GM12878 (cell line): ENCODE measurements around the gene DPP3. TPM values are rescaled to one million over a fixed set of nuclear protein-coding genes. Genes with fewer than 3 reads are reported as not detected.

ENCODE experiments used
- BACH1 ChIP-seq: fragments of 450-650 bp; IDR thresholded peaks from 2 replicates; pipeline ENCODE4 v1.6.1; 2017; ENCODE audit warnings: mild to moderate bottlenecking, borderline replicate concordance
- BHLHE40 ChIP-seq, 2 experiments: fragments of 450-650 bp in 1 of 2; IDR thresholded peaks; 2 replicates each; pipeline ENCODE4 v1.6.1; 2011 to 2017; ENCODE audit warnings: low read depth in 2 of 2, borderline replicate concordance in 1 of 2, improper control_type of control experiment in 1 of 2, low read length in 1 of 2, mild to moderate bottlenecking in 1 of 2
- BRCA1 ChIP-seq: IDR thresholded peaks from 2 replicates; pipeline ENCODE4 v1.6.1; 2011; ENCODE audit warnings: low read depth, low read length, improper control_type of control experiment
- CUX1 ChIP-seq: IDR thresholded peaks from 2 replicates; pipeline ENCODE4 v1.6.1; 2012; ENCODE audit warnings: improper control_type of control experiment, low read depth, low read length; ENCODE audit not compliant: insufficient replicate concordance
- E4F1 ChIP-seq: fragments of 450-650 bp; IDR thresholded peaks from 2 replicates; pipeline ENCODE4 v1.6.1; 2018; ENCODE audit warnings: borderline replicate concordance, mild to moderate bottlenecking; ENCODE audit not compliant: partially characterized antibody
- EZH2 ChIP-seq: IDR thresholded peaks from 2 replicates; pipeline ENCODE4 v1.6.1; 2012; ENCODE audit warnings: low read depth, mild to moderate bottlenecking, control low read depth, inconsistent platforms, low read length, borderline replicate concordance; ENCODE audit not compliant: control insufficient read depth
- GATAD2B ChIP-seq: fragments of 450-650 bp; conservative IDR thresholded peaks from 2 replicates; pipeline ENCODE4 v1.6.1; 2017; ENCODE audit warnings: low read depth, mild to moderate bottlenecking, moderate library complexity
- JUNB ChIP-seq: IDR thresholded peaks from 2 replicates; pipeline ENCODE4 v1.6.1; 2016; ENCODE audit warnings: antibody characterized with exemption, mild to moderate bottlenecking
- MTA3 ChIP-seq: IDR thresholded peaks from 2 replicates; pipeline ENCODE4 v1.6.1; 2012; ENCODE audit warnings: low read length, inconsistent platforms, borderline replicate concordance
- POLR2AphosphoS5 ChIP-seq: IDR thresholded peaks from 2 replicates; pipeline ENCODE4 v1.6.1; 2011; ENCODE audit warnings: mild to moderate bottlenecking, low read length, inconsistent platforms
- RBBP5 ChIP-seq: fragments of 200-600 bp; sonication (generic); conservative IDR thresholded peaks from 2 replicates; pipeline ENCODE4 v1.6.1; 2016
- SIN3A ChIP-seq: IDR thresholded peaks from 2 replicates; pipeline ENCODE4 v1.6.1; 2012; ENCODE audit warnings: low read depth, low read length, improper control_type of control experiment
- SMAD5 ChIP-seq: IDR thresholded peaks from 2 replicates; pipeline ENCODE4 v1.6.1; 2016; ENCODE audit warnings: antibody characterized with exemption, low read depth
- SP1 ChIP-seq: IDR thresholded peaks from one replicate; pipeline ENCODE4 v1.6.1; 2011; ENCODE audit warnings: low read depth, low read length
- TCF3 ChIP-seq: IDR thresholded peaks from 2 replicates; pipeline ENCODE4 v1.6.1; 2012; ENCODE audit warnings: low read depth, mild to moderate bottlenecking, low read length, borderline replicate concordance; ENCODE audit not compliant: insufficient read depth
- YBX1 ChIP-seq: fragments of 450-650 bp; IDR thresholded peaks from 2 replicates; pipeline ENCODE4 v1.6.1; 2016; ENCODE audit warnings: antibody characterized with exemption
- polyA plus RNA-seq, 11 experiments: library from polyadenylated mRNA; depleted of rRNA in 4 of 11; unstranded in 6 of 11; stranded (reverse) in 5 of 11; fragments of >200 nt; fragmentation: Nextera tagmentation in 4 of 11; fragmentation: Illumina TruSeq in 1 of 11; extraction: Ambion mirVana in 4 of 11; extraction: Trizol in 1 of 11; gene quantifications; 1 replicate in 1 of 11; 2 replicates in 10 of 11; pipeline versions ENCODE4 v1.2.1 to v1.2.3, GENCODE V29; 2011 to 2016; ENCODE audit warnings: inconsistent platforms in 2 of 11, missing spikeins in 2 of 11, low read depth in 1 of 11
- total RNA-seq, 4 experiments: library from RNA; depleted of rRNA in 3 of 4; stranded (reverse); fragments of >200 nt in 3 of 4; fragmentation: Illumina TruSeq in 1 of 4; extraction: Trizol in 1 of 4; gene quantifications; 2 replicates each; pipeline versions ENCODE4 v1.2.1 to v1.2.3, GENCODE V29; 2013 to 2021
- TF ChIP-seq, protein P1 (sequence below): IDR thresholded peaks from 2 replicates; pipeline ENCODE4 v1.6.1; 2011; ENCODE audit warnings: low read depth, mild to moderate bottlenecking, low read length, moderate library complexity, borderline replicate concordance; ENCODE audit errors: extremely low read depth
- TF ChIP-seq, protein P2 (sequence below), 3 experiments: IDR thresholded peaks in 2 of 3; conservative IDR thresholded peaks in 1 of 3; 2 replicates each; pipeline ENCODE4 v1.5.1; 2011; ENCODE audit warnings: low read depth in 3 of 3, low read length in 3 of 3, mild to moderate bottlenecking in 3 of 3, control low read depth in 2 of 3, moderate library complexity in 2 of 3, inconsistent platforms in 1 of 3, mixed read lengths in 1 of 3; ENCODE audit not compliant: control insufficient read depth in 2 of 3, insufficient read depth in 1 of 3; ENCODE audit errors: extremely low read depth in 1 of 3

DPP3 gene
- total and polyA plus RNA-seq, 10 of the 15 experiments (the other 5 are each of a cell fraction or from before 2014, with no cell fraction given), result 6.0 to 117 (median 78.1) TPM

DNA sequence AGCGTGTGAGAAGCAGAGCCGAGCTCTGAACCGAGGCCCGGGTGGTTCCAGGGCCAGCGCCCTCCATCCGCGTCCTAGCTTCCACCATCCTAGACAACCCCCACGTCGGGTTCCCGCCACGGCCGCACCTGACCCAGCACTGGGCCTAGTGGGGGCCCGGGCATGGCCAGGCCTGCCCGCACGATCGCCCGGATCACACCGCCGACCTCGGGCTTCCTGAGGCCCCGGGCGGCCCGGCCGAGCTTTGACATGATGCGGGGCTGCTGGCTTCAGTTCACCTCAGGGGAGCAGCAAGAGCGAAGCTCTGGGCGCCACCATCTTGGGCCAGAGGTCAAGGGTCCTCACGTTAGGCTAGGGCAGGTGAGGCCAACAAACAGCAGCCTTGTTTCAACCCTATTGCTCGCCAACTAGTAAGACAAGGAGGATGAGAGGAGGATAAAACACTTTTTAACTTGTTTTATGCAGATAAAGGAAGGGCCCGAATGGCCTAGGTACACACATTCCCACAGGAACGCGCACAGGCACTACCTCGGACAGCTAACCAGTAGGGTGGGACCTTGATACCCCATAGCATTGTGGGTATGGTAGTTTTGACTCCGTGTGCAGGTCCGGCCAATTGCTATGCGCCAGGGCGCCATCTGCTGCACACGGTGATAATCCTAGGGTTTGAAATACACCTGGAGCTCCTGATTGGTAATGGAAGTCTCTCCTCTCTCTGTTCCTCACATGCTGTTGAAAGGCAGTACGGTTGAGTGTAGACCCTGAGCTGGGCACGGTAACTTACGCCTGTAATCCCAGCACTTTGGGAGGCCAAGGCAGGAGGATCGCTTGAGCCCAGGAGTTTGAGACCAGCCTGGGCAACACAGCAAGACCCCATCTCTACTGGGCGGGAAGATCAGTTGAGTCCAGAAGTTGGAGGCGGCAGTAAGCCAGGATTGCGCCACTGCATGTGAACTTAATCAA is 41.4 kb upstream of the DPP3 start, which contains the start of gene MRPL11 (continued):
- TF ChIP-seq E4F1 (peak; percentile 75), SP1 (peak; percentile 53), SMAD5 (no peak), SIN3A (peak; percentile 64; the same call in 1 of the 2 replicates), TCF3 (0 out of 2 replicates have a peak, but pooled peaks have one; percentile 10), CUX1 (no peak), POLR2AphosphoS5 (peak; percentile 71), GATAD2B (0 out of 2 replicates have a peak, but pooled peaks have one; percentile 15), BACH1 (0 out of 2 replicates have a peak, but pooled peaks have one; percentile 45), YBX1 (no peak), JUNB (no peak), RBBP5 (no peak), EZH2 (no peak), BHLHE40 (IDR thresholded peaks at IDR 0.05; ENCODE audit: borderline replicate concordance in 1 of 2, low read depth in 2 of 2, low read length in 1 of 2) (peak in 1 of 2 experiments; percentile 41; a peak in 2 of 4 replicates), BRCA1 (no peak), MTA3 (no peak)
- TF ChIP-seq, protein P1, sequence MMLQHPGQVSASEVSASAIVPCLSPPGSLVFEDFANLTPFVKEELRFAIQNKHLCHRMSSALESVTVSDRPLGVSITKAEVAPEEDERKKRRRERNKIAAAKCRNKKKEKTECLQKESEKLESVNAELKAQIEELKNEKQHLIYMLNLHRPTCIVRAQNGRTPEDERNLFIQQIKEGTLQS, result no peak
- TF ChIP-seq, protein P2, sequence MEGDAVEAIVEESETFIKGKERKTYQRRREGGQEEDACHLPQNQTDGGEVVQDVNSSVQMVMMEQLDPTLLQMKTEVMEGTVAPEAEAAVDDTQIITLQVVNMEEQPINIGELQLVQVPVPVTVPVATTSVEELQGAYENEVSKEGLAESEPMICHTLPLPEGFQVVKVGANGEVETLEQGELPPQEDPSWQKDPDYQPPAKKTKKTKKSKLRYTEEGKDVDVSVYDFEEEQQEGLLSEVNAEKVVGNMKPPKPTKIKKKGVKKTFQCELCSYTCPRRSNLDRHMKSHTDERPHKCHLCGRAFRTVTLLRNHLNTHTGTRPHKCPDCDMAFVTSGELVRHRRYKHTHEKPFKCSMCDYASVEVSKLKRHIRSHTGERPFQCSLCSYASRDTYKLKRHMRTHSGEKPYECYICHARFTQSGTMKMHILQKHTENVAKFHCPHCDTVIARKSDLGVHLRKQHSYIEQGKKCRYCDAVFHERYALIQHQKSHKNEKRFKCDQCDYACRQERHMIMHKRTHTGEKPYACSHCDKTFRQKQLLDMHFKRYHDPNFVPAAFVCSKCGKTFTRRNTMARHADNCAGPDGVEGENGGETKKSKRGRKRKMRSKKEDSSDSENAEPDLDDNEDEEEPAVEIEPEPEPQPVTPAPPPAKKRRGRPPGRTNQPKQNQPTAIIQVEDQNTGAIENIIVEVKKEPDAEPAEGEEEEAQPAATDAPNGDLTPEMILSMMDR (IDR thresholded peaks at IDR 0.05 in 2 of 3, conservative IDR thresholded peaks at IDR 0.05 in 1 of 3; ENCODE audit: control insufficient read depth in 2 of 3, extremely low read depth in 1 of 3, insufficient read depth in 1 of 3, low read depth in 3 of 3, low read length in 3 of 3), result peak; percentile 66 to 91 (median 87)
